Hepatocyte (in vitro differentiated cells): ENCODE results near the gene KCNQ1. TPM values are rescaled to one million over a fixed set of nuclear protein-coding genes. Genes with fewer than 3 reads are reported as not detected.

ENCODE experiments used
- DNase-seq: peaks from one replicate; pipeline ENCODE4 v3.0.0-alpha.2; 2016; ENCODE audit warnings: low spot score
- H2AFZ ChIP-seq: fragments of 200-600 bp; sonication (generic); 2 replicates; pipeline ENCODE4 v1.6.0; 2016; ENCODE audit warnings: antibody characterized with exemption, mild to moderate bottlenecking
- H3K27ac ChIP-seq: fragments of 200-600 bp; sonication (generic); 2 replicates; pipeline ENCODE4 v1.5.1; 2016; ENCODE audit warnings: mild to moderate bottlenecking
- H3K27me3 ChIP-seq: fragments of 200-600 bp; sonication (generic); 2 replicates; pipeline ENCODE4 v1.6.1; 2016
- H3K36me3 ChIP-seq: fragments of 200-600 bp; sonication (generic); replicated peaks from 2 replicates; pipeline ENCODE4 v1.5.1; 2016; ENCODE audit warnings: low read depth; ENCODE audit not compliant: insufficient read depth
- H3K4me1 ChIP-seq: fragments of 200-600 bp; sonication (generic); 2 replicates; pipeline ENCODE4 v1.5.1; 2016; ENCODE audit warnings: mild to moderate bottlenecking, moderate library complexity; ENCODE audit not compliant: insufficient read depth
- H3K4me2 ChIP-seq: fragments of 200-600 bp; sonication (generic); 2 replicates; pipeline ENCODE4 v1.6.0; 2016
- H3K4me3 ChIP-seq: fragments of 200-600 bp; sonication (generic); 2 replicates; pipeline ENCODE4 v1.5.1; 2016; ENCODE audit warnings: mild to moderate bottlenecking
- H3K79me2 ChIP-seq: fragments of 200-600 bp; sonication (generic); 2 replicates; pipeline ENCODE4 v1.6.0; 2017; ENCODE audit warnings: mild to moderate bottlenecking
- H3K9me2 ChIP-seq: fragments of 200-600 bp; sonication (generic); replicated peaks from 2 replicates; pipeline ENCODE4 v1.6.0; 2017; ENCODE audit warnings: mild to moderate bottlenecking; ENCODE audit not compliant: insufficient read depth
- H3K9me3 ChIP-seq: fragments of 200-600 bp; sonication (generic); 2 replicates; pipeline ENCODE4 v1.5.1; 2016; ENCODE audit warnings: low read depth, mild to moderate bottlenecking
- H4K20me1 ChIP-seq: fragments of 200-600 bp; sonication (generic); 2 replicates; pipeline ENCODE4 v1.6.0; 2016; ENCODE audit warnings: mild to moderate bottlenecking; ENCODE audit not compliant: insufficient read depth, poor library complexity, severe bottlenecking
- EZH2 ChIP-seq: fragments of 200-600 bp; sonication (generic); IDR thresholded peaks from 2 replicates; pipeline ENCODE4 v1.6.1; 2016; ENCODE audit warnings: antibody characterized with exemption, mild to moderate bottlenecking, borderline replicate concordance
- EZH2phosphoT487 ChIP-seq: fragments of 200-600 bp; sonication (generic); IDR thresholded peaks from one replicate; pipeline ENCODE4 v1.6.1; 2018; ENCODE audit warnings: antibody characterized with exemption, mild to moderate bottlenecking, low read depth, moderate library complexity; ENCODE audit not compliant: unreplicated experiment, severe bottlenecking
- WGBS: methylation state at CpG from one replicate; pipeline ENCODE4 v1.1.6; 2016; ENCODE audit warnings: low lambda C conversion rate; ENCODE audit errors: missing lambda C conversion rate; 5-methylcytosine and 5-hydroxymethylcytosine counted together
- polyA plus RNA-seq: library from polyadenylated mRNA; unstranded; fragments of >200 nt; fragmentation: Nextera tagmentation; extraction: Ambion mirVana; gene quantifications from 2 replicates; pipeline ENCODE4 v1.2.1, GENCODE V29; 2016
- total RNA-seq: library from RNA; depleted of rRNA; stranded (reverse); fragments of >200 nt; gene quantifications from 2 replicates; pipeline ENCODE4 v1.2.3, GENCODE V29; 2014
- TF ChIP-seq, protein P1 (sequence below): fragments of 200-600 bp; sonication (generic); IDR thresholded peaks from 2 replicates; pipeline ENCODE4 v1.5.1; 2016; ENCODE audit warnings: antibody characterized with exemption, mild to moderate bottlenecking; ENCODE audit not compliant: poor library complexity

KCNQ1 gene
- total and polyA plus RNA-seq, 2 experiments from 2014 or later, result 1.8 to 6.4 TPM

DNA sequence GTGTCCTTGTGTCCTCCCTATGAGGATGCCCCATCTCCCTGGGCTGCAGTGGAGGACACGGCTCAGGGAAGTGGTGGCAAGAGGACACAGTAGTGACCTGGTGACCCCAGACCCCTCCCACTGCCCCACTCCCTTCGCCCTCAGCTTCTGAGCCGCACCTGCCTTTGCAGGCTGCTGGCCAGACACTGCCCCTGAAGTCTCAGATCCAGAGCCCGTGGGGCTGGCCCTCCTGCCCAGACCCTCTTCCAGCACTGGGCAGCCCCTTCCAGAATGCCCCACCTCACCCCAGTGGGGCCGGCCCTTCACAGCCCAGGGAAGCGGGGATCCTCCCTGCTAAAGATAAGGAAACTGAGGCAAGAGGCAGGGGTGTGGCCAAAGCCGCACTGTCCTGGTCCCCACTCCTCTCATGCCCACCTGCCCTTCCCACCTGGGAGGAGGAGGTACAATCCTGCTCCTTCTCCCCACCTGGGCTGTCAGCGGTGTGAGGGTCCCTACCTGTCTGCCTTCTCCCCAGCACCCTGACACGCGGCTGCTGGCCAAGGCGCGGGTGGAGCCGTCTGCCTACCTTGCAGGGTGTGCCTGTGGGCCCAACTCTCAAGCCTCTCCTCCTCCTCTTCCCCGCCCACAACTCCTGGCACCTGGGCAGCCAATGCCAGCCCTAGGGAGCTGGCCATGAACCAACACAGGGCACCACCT, 17.8 kb upstream of the KCNQ1 start:
- Histone ChIP-seq H3K4me2 (no peak overlapping the region), H3K27ac (no peak overlapping the region), H2AFZ (no peak overlapping the region), H3K4me3 (no peak overlapping the region), H4K20me1 (no peaks in the 10 kb centered on the region), H3K4me1 (no peaks in the 10 kb centered on the region), H3K79me2 (no peaks in the 10 kb centered on the region), H3K9me3 (no peaks in the 10 kb centered on the region), H3K9me2 (no peaks in the 10 kb centered on the region), H3K27me3 (no peaks in the 10 kb centered on the region), H3K36me3 (no peaks in the 10 kb centered on the region)
- WGBS, result 91% methylated on average over 14 of the region's 14 CpGs
- TF ChIP-seq EZH2phosphoT487 (no peak), EZH2 (no peak)
- TF ChIP-seq, protein P1, sequence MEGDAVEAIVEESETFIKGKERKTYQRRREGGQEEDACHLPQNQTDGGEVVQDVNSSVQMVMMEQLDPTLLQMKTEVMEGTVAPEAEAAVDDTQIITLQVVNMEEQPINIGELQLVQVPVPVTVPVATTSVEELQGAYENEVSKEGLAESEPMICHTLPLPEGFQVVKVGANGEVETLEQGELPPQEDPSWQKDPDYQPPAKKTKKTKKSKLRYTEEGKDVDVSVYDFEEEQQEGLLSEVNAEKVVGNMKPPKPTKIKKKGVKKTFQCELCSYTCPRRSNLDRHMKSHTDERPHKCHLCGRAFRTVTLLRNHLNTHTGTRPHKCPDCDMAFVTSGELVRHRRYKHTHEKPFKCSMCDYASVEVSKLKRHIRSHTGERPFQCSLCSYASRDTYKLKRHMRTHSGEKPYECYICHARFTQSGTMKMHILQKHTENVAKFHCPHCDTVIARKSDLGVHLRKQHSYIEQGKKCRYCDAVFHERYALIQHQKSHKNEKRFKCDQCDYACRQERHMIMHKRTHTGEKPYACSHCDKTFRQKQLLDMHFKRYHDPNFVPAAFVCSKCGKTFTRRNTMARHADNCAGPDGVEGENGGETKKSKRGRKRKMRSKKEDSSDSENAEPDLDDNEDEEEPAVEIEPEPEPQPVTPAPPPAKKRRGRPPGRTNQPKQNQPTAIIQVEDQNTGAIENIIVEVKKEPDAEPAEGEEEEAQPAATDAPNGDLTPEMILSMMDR, result no peak
- no peak for DNase-seq

- H2AFZ ChIP-seq, result no peak overlapping the region
- no peaks in the 10 kb centered on the region for H3K27me3 ChIP-seq
- no peaks in the 10 kb centered on the region for H3K9me2 ChIP-seq
- no peaks in the 10 kb centered on the region for H4K20me1 ChIP-seq
- H3K4me2 ChIP-seq, result no peak overlapping the region
- H3K9me3 ChIP-seq, result no peaks in the 10 kb centered on the region
- DNase-seq, result no peak
- H3K4me3 ChIP-seq, result no peak overlapping the region
- H3K4me1 ChIP-seq, result no peaks in the 10 kb centered on the region
- H3K27ac ChIP-seq, result no peak overlapping the region
- TF ChIP-seq EZH2phosphoT487, result no peak
- TF ChIP-seq, protein P1, result no peak
- no peak for TF ChIP-seq EZH2
- no peaks in the 10 kb centered on the region for H3K36me3 ChIP-seq
- WGBS, result 79% methylated on average over 12 of the region's 12 CpGs
- H3K79me2 ChIP-seq, result no peaks in the 10 kb centered on the region
These were observed 17.0 kb upstream of the KCNQ1 start for GRCh38 chr11:2427721-2428321.

GRCh38 chr11:2428322-2428795, 16.4 kb upstream of the KCNQ1 start:
- TF ChIP-seq EZH2phosphoT487, result no peak
- TF ChIP-seq, protein P1, result peak; percentile 84
- H3K79me2 ChIP-seq, result no peaks in the 10 kb centered on the region
- no peaks in the 10 kb centered on the region for H3K4me1 ChIP-seq
- no peaks in the 10 kb centered on the region for H3K36me3 ChIP-seq
- H3K4me2 ChIP-seq, result no peak overlapping the region
- H4K20me1 ChIP-seq, result no peaks in the 10 kb centered on the region
- H3K9me2 ChIP-seq, result no peaks in the 10 kb centered on the region
- no peaks in the 10 kb centered on the region for H3K27me3 ChIP-seq
- H3K27ac ChIP-seq, result no peak overlapping the region
- 57% methylated on average over 8 of the region's 8 CpGs for WGBS
- peak; percentile 79 for DNase-seq
- H2AFZ ChIP-seq, result no peak overlapping the region
- H3K4me3 ChIP-seq, result no peak overlapping the region
- no peaks in the 10 kb centered on the region for H3K9me3 ChIP-seq
